ENCODE measurements around the gene TARP.
"Not testable (repeated sequence)": the region's sequence is repeated elsewhere in the genome, so short reads cannot be mapped to it uniquely, and the experiment has no call there.

The TARP gene

DNA sequence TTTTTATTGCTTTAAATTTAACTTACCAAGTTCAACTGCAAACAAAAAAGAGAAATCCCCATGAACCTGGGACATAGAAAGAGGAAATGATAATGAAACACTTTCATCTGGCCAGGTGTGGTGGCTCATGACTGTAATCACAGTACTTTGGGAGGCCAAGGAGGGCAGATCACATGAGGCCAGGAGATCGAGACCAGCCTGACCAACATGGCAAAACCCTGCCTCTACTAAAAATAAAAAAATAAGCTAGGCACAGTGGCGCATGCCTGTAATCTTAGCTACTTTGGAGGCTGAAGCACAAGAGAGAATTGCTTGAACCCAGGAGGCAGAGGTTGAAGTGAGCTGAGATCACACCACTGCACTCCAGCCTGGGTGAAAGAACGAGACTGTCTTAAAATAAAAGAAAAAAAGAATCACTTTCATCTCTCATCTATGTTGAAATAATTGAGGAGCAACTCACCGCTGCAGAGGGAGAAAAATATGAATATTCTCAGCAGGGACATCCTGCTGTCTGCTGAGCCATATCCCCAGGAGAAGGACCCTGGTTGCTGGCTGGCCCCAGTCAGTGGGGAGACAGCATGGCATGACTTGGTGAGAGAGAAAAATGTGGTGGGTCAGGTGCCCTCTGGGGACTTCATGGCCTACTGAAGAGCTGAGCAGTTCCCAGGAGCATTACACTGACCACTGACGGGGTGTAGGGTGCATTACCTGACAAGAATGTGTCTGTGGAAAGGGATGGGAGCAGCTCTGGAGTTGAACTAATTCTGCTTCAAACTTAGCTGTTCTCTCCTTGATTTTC, 22.8 kb upstream of the TARP start:
- DNase-seq = no peak

DNA sequence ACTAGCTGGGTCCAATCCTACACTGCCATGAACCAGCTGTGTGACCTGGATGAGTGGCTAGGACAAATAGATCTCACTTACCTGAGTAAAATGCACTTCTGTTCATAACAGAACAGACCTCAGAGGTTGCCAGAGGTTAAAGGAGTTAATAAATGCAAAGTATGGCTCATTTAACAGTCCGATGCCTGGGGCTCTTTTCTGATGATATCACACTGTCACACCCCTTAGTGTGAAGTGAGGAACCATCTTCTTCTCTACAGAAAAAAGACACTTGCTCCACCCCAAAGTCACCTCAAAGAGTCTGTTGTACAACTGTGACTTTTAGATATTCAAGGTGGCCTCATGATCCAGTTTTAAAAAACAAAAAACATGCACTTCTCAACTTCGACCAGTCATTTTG, 21.5 kb upstream of the TARP start:
- DNase-seq = no peak

DNA sequence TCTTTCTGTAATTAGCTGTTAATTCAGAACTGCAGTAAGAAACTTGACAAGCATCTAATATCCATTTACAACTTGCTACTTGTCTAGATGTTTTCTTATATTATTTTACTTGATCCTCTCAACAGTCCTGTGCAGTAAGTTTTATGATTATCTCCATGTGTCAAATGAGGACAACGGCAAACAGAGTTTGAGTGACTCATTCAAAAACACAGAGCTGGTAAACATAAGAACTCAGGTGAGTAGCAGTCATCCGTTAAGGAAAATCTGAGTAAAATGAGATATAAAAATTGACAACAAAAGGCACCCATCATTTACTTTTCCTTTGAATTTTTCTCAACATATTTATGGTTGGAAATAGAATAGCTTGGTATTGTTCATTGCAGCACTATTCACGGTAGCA, 19.0 kb upstream of the TARP start:
- no peak for DNase-seq

DNA sequence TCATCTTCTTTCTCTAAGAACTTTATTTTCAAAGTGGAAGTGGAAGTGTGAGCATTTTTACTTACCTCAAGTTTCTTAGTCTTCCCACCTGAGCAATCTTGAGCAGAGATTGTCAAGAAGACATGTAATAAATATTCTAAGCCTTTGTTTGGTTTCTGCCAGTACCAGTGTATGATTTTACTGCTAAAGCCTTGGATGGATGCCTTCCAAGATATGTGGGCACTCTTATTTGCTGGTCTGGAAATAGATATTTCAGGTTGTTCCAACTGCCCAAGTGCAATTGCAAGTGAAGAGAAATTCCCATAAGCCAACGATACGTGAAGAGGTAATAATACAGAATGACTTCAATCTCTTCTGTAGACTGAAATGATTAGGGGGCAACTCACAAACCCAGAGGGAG, 18.2 kb upstream of the TARP start:
- no peak for DNase-seq

DNA sequence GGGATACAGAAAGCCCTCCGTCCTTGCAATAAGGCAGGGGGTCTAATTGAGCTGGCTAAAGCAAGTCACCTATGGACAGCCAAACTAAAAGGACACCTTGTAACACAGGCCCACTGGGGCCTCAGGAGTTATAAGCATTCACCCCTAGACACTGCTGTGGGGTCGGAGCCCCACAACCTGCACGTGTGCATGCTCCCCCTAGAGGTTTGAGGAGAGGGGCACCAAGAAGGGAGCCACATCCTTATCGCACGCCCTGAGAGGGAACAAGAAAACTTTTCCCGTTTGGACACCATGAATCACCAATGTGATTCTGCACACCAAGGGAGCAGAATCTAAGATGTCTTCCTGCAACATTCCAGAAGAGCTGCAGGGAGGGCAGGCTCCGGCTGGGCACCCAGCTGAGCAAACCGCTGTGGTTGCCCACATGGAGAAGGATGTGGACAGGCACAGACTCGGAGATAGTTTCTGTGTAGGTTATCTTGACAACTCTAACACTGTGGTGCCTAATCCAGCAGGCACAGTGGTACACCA, 17.7 kb upstream of the TARP start:
- no peak for DNase-seq

DNA sequence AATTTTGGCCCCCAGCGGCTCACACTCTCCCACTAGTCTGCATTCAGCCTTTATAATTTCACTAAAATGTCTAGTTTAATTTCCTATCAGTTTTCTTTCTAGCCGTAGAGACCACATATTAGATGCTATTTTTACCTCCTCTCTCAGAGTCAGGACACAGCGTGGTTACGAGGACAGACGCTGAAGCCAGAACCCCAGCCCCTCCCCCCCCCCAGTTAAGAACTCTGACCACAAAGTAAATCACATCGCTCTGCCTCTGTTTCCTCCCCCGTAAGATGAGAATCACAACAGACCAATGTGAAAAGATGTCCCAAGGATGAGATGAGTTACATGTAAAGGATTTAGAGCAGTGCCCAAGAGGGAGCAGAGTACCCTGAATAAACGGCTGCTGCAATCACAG, 11.1 kb upstream of the TARP start:
- no peak for DNase-seq

DNA sequence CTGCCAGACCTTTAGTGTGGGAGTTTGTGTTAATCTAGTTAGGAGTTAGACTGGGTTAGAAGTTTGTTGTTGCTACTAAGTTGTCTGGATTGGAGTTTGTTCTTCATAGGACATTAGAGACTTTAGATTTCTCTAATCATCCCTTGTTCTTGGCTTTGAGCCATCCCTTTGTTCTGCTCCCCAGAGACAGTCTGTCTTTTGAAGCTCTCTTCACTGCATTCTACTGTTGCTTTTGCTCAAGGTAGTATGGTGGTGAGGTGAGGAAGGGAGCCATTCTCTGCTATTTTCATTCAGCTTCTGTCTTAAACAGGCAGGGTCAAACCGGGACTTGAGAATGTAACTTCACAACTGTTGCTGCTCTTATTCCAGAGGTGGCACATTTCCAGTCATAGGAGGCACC, 10.4 kb upstream of the TARP start:
- DNase-seq = no peak

DNA sequence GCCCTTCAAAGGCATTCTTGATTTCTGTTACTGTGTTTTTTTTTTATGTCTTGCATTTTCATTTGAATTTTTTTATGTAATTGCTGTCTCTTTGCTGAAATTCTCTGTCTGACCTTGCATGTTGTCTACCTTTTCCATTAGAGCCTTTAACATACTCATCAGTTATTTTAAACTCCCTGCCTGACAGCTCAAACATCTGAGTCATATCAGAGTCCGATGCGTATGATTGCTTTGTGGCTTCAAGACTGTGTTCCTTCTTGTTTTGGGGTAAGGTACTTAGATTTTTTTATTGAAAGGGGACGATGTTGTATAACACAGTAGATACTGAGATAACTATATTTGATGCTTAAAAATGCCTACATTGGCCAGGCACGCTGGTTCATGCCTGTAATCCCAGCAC, 9.7 kb upstream of the TARP start:
- no peak for DNase-seq

DNA sequence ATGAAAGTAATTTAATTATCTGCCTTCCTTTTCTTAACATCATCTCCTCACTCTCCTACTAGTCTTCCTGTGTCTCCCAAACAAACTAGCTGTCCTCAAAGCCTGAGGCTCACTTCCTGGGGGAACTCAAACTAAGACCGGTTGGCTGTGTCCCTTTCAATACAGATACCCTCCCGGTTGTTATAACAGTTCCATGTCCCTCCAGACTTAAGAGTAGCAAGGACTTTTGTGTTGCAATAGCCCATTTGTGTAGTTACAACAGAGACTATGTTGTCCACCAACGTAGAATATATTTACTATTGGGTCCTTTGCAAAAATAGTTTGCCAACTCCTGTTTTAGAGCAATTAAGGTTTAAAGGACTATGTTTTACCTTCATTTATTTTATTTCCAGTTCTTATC, 8.6 kb upstream of the TARP start:
- no peak for DNase-seq

DNA sequence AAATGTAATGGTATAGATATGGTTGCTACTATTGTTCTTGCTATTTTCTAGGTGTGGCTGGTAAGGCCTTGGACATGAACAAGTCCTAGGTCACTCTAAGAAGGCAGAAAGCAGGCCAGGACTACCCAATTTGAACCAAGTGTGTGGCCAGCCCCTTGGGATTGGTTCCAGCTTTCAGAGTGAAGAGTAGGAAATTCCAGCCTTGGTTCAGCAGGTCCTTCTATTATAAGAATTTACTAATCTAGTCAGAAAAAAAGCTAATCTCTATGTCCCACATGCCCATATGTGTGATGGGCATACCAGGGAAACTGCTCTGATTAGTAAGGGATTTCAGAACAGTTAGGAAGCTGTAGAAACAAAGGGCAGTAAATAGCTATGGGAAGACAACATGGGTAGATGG, 7.8 kb upstream of the TARP start:
- DNase-seq = no peak

DNA sequence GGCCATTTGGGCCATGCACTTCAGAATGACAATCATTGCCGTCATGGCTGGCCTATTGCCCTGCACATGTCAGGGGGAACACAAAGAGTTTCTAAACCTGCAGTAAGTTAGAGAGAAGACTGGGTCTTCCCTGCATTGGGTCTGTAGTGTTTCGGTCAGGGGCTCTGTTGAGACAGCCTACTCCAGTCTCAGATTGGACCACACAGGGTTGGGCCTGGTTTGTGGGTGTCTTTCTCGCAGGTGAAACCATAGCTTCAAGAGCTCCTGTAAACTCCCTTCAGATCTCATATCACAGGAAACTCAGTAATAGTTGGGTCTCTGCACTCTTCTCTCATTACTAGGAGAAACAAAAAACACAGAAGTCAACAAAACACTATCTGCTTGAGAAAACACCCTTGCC, 7.3 kb upstream of the TARP start:
- no peak for DNase-seq

DNA sequence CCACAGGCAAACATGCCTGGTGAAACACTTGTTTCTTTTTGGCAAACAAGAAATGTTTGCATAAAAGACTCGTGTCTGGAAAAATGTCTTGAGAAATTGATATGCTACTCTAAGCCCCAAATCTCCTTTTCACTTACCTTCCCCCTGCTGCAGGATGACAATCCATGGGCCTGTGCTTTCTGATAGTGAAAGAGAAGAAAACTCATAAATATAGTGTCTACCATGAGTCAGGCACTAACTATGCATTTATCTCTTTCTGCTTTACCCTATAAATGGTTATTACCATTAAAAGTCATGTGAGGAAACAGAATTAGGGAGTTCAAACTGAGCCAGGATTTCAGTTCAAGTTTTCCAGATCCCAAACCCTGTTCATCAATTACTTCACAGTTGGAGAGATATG, 6.6 kb upstream of the TARP start:
- DNase-seq = no peak

DNA sequence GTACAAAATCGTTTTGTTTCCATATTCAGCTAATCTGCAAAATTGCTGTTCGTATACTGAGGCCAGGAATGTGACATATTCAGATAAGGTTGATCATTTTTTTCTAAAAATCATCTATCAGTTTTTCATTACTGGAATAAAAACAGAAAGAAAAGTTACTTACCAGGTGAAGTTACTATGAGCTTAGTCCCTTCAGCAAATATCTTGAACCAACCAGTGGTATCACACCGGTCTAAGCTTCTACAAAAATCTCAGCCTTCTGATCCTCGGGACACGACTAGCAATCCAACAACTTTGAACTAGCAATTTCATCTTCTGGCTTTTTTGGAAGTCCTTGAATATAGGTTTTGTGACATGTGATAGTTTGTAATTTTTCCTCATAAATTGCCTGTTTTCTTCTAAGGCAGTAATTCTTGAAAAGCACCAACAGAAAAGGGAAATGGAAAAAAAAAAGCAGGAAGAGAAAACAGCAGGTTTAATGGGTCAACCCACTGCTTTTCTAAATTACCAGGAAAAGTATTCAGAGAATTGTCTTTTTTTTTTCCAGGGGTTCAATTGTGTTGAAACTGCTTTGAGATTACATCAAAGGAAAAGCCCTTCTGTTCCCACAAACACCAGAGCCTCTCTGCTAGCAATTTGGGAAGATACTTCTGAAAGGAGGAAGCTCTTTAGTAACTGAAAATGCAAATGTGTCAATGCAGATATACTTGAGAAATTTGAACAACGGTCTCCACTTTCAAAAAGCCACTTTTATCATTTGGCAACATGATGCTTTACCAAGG, 2.9 kb upstream of the TARP start:
- DNase-seq = no peak

DNA sequence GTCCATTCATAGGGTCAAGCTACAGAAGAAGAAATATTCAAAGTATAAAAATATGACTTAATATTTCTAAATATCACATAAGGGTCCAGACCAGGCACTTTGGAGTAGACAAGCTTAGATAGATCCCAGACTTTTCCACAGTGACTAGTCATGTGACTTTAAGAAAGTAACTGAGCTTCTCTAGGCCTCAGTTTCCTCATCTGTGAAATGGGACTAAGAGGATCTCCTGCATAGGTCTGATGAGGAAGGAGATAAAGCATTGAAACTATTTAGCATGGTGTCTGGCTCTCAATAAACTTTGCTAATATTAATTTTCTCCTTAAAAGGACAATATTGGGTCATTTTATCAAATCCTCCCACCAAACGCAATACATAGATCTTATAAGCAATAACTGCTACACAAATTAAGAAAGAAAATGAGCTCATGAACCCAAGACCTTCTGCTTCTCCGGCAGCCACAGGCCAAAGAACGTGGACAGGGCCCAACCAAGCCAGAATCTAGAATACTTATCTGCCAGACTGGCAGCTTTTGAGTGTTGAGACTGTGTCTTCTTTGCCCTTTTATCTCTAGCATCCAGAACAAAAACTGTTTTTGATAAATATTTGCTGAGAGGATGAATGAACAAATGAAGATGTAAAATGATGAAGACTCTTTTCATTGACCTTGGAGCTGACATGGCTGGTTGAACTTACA, 1.6 kb upstream of the TARP start:
- no peak for DNase-seq

DNA sequence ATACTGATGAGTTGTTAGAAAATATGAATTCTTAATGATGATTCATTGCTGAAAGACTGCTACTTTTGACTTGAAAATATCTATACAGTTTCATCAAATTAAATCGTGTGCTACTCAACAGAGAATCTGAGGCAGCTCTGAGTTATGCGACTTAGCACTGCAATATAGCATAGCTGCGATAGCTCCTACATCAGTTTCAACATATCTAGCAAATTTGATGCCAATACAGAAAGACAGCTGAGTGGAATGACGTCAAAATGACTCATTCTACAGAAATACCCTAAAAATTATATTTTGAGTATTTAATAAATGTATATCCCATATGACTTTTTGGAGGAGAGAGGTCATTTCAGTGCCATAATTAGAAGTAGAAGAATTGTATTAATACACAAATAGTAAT, 1.1 kb upstream of the TARP start:
- DNase-seq = peak; percentile 13

DNA sequence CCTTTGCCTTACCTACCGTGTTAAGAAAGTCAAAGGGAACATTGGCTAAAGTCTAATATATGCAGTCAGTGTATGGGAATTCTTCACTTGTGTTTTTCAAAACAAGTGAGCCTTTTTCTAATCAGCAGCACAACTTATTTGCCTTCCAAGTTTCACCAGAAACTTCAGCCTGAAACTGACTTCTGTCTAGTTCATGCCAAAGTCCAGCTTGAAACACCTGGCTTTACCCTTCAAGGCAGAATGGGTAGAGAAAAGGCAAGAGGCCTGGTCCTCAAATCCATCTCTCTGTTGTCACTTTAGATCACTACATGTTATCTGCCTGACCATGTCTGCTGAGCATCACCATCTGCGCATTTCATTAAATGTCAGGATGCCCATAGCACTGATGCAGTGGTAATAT, 3.0 kb downstream of the TARP start:
- not testable (repeated sequence) for DNase-seq

DNA sequence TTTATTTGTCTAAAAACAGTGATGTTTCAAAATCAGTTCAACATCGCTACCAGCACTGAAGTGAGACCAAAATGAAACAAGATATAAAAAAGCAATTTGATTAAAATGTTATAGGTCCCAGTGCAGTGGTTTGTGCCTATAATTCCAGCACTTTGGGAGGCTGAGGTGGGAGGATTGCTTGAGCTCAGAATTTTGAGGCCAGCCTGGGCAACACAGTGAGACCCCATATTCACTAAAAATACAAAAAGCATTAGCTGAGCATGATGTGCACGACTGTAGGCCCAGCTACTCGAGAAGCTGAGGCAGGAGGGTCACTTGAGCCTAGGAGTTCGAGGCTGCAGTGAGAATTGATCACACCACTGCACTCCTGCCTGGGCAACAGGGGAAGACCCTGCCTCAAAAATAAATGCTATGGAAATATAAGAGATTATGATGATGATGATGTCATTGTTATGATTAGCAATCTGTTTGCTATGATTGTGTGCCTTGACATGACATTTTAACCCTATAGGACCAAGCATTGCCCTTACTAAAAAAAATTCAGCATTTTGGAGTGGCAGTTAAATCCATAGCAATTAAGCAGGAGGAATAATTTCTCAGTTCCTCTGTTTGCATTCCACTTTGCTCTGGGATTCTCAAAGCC, 3.6 kb downstream of the TARP start:
- DNase-seq = not testable (repeated sequence)

DNA sequence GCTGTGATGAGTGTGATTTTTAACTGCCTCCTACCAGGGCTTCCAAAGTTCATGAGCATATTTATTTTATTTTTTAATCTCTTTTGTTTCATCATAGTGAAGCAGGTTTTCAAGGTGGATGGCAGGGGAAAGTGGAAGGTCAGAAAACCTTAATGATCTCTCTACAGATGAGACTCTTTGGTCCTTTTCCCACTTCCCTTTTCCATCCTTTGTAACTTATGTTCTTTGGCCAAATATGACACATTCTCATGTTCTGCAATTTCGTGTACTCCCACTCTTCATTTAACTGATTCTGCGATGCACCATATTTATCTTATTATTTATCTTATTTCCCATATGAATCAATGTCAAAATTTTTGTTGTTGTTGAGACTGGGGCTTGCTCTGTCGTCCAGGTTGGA, 7.5 kb downstream of the TARP start:
- DNase-seq = not testable (repeated sequence)

DNA sequence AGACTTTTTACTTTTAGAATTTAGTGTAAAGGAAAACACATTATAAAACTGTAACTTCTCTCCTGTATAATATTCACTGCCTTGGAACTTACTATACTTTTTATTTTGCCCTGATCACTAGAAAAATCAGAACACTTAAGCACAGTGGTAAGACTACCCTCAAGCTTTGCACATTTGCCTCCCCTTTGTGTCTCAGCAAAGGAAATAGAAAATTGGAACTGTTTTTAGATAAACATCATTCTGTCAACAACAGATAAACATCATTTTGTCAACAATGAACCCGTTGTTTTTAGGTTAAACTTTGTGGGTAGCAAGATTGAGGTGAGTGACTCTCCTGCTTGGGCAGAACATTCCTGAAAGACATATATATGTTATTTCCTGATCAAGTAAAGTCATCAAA, 8.8 kb downstream of the TARP start:
- DNase-seq = not testable (repeated sequence)

DNA sequence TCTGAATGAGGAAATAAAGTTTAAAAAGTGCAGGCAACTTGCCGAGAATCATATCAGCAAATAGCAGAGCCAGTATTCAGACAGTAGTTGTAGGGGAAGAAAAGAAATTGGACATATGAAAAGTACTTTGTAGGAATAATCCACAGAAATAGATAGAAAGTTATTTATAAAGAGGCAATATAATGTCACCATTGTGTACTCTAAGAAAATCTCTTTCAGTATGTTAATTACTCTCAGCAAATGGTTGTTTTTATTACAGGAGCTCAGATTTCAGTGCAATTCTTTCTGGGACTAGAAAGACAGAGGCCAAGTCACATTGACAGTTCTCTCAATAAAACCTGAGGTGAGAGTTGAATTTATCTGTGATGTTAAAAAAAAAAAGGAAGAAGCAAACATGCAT, 10.2 kb downstream of the TARP start:
- DNase-seq = not testable (repeated sequence)

DNA sequence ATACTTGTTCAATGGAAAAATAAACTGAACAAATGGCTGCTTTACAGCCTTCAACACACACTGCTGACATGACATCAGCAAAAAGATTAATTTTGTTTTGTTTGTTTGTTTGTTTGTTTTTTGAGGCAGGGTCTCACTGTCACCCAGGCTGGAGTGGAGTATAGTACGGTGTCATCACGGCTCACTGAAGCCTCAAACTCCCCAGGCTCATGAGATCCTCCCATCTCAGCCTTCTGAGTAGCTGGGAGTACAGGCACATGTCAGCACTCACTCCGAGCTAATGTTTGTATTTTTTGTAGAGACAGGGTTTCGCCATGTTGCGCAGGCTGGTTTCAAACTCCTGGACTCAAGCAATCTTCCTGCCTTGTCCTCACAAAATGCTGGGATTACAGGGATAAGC, 10.9 kb downstream of the TARP start:
- no peak for DNase-seq

DNA sequence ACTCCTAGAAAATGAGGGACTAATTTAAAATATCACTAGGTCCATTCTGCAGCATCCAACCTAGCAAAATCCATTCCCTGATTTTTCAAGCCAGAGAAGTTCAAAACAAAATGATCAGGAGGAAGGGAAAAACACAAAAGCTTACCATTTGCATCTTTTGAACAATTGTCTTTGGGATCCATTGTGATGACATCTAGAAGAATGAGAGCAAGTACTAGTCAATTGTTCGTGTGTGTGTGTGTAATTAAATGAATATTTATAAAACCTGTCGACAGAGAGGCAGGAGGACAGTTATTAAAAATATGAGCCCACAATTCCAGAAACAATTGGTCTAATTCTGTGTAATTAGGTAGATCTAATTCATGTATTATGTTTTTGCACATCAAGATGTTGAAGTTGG, 11.4 kb downstream of the TARP start:
- DNase-seq = not testable (repeated sequence)

DNA sequence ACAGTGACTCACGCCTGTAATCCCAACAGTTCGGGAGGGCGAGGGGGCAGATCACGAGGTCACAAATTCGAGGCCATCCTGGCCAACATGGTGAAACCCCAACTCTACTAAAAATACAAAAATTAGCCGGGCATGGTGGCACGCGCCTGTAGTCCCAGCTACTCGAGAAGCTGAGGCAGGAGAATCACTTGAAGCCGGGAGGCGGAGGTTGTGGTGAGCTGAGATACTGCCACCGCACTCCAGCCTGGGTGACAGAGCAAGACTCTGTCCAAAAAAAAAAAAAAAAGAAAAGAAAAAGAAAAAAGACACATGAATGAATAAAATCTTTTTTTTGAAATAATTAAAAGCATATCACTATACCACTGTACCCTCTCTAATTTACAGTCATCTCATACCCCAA, 11.8 kb downstream of the TARP start:
- not testable (repeated sequence) for DNase-seq
